AG20443 (cell line): Measurements from ENCODE around the gene PRPF19.

ENCODE experiments used
- DNase-seq: peaks from one replicate; pipeline ENCODE4 v3.0.0; 2012; ENCODE audit warnings: low spot score, mixed read lengths

Gene PRPF19

DNA sequence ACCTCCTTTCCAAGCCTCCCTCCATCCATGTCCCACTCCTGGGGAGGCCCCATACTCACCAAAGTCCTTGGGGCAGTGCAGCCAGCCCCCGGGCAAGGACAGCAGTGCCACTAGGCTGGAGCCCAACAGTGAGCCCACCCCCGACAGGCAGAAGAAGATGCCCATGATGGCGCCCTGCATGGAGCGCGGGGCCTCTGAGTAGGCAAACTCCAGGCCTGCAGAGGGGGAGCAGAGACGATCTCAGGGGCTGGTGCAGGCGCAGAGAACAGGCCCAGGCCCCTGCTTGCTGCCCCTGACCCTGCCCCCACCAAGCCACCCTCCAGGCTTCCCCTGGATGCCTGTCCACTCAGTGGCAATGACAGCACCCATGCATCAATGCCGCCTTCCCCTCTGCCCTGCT lies 31.4 kb upstream of the PRPF19 start:
- no peak for DNase-seq

DNA sequence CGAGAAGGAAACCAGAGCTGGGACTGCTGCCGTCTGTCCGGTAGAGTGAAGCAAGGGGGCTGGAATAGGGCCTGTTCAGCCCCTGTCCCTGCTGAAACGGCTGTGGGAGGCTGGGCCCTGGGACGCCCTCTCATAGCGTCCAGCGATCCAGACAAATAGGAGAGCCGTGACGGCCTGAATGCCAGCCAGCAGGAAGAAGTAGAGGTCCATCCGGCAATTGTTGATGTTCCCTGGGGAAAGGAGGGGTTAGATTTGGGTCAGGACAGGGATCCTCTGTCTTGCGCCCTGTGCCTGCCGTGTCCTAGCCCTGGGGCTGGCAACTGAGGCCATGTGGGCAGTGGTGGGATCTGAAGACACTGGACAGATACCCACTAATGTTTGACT lies 30.8 kb upstream of the PRPF19 start:
- no peak for DNase-seq

- DNase-seq, result no peak
Measured at GRCh38 chr11:60936467-60937143, 30.2 kb upstream of the PRPF19 start.

- no peak for DNase-seq
Measured at GRCh38 chr11:60935676-60936442, 29.5 kb upstream of the PRPF19 start.

GRCh38 chr11:60934790-60935605 lies 28.6 kb upstream of the PRPF19 start:
- no peak for DNase-seq

DNA sequence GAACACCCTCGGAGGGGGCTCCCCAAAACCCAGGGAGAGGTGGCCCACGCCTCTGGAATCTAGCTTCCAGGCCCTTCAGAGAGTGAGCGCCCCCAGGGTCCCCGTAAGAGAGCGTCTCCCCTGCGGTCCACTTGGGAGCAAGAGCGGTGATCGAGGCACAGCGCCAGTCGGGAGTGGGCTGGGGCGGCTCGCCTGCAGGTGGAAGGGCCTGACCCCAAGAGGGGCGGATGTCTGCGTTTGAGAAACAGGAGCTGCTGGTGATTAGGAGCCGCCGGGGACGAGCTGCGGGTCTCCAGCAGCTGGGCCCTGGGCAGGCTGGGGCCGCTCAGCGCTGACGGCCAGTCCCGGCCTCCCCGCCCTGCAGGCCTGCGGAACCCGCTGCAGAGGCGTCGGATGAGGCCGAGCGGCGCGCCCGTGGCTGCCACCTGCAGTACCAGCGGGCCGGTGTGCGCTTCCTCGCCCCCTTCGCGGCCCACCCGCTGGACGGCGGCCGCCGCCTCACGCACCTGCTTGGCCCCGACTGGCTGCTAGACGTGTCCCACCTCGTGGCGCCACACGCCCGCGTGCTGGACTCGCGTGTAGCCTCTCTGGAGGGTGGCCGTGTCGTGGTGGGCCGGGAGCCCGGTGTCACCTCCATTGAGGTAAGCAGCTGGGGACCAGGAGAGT lies 27.9 kb upstream of the PRPF19 start:
- no peak for DNase-seq

DNA sequence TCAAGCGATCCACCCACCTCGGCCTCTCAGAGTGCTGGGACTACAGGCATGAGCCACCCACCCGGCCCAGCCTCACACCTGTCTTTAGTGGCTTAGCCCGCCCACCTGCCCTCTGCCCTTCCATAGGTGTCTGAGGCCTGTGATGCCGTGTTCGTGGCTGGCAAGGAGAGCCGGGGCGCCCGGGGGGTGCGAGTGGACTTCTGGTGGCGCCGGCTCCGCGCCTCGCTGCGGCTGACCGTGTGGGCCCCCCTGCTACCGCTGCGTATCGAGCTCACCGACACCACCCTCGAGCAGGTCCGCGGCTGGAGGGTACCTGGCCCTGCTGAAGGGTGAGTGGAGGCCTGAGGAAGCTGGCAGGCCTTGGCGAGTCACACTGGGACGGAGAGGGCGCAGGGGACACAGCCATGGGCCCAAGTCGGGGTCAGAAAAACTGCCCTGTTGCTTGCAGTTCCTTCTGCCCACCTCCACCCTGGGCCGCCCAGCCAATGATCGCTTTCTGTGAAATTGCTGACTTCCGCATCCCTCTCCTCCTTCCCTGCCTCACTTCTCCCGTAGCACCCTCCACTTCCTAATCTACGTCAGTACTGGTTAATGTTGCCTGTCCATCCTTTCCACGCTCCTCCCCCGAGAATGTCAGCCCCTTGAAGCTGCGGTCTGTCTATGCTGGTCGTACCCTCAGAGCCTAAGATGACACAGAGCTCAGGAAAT lies 27.2 kb upstream of the PRPF19 start:
- no peak for DNase-seq

DNA sequence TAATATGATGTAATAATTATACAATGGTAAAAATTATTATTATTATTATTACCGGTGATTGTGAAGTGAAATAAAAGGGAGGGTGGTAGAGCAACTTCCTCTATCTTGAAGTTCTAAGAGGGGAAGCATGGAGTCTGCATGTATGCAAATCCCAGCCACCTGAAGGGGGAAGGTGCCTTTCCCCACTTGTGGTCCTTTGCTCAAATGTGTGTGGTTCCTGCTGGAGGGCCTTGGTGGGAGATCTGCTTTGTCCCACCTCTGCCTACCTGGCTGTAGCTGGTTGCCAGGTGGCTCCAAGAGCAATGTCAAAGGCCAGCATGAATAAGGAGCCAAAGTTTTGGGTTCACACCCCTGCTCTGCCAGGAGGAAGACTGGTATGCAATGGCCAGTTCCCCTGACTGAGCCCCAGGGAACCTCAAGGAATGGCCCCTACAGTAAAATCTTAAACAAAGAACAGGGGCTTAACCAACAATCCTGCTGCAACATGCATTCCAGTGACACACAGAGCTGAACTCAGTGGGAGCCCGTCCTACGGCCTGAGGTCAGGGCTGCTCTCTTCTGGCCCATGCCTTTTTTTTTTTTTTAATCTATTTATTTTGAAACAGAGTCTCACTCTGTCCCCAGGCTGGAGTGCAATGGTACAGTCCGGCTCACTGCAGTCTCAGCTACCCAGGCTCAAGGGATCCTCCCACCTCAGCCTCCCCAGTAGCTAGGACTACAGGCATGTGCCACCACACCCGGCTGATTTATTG lies 26.4 kb upstream of the PRPF19 start:
- no peak for DNase-seq

DNA sequence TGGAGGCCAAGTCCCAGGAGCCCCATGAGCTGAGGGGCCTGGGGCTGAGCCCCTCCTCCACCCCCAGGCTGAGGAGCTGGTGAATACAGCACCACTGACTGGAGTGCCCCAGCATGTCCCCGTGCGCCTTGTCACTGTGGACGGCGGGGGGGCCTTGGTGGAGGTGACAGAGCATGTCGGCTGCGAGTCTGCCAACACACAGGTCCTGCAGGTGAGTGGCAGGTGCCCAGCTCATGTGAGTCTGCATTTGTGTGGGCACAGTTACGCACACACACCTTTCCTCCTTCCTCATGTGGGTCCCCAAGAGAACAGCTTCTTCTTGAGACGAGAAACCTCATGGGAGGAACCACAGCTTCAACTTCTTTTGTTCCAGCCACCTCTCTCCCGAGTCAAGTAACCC lies 25.5 kb upstream of the PRPF19 start:
- DNase-seq, result no peak

DNA sequence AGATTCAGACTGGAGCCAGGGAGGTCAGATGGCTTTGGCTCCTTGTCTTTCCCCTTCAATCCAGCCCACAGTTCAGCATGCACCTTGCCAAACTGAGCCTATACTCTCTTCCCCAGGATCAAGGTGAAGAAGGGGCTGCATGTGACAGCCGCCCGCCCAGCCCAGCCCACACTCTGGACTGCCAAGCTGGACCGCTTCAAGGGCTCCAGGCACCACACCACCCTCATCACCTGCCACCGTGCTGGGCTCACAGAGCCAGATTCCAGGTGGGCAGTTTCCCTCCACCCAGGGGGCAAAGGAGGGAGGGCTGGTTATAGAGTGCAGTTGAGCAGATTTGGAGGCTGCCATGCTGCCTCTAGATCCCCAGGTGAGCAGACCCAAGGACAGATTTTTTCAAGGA lies 24.0 kb upstream of the PRPF19 start:
- no peak for DNase-seq

DNA sequence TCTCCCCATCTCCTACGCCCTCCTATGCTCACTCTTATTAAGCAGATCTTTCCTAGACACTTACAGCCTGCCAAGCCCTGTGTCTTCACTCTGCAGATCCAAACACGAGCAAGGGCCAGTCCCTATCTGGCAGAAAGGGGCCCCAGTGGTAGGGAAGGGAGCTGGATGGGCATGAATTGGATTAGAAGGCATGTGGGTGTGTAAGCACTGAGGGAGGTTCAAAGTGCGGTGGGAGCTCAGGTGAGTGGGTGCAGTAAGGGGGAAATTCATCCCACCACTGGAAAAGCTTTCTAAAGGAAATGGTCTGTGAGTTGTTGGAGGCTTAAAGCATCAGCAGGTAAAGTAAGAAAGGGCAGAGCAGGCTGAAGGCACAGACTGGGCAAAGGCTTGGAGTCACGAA lies 23.4 kb upstream of the PRPF19 start:
- no peak for DNase-seq

GRCh38 chr11:60928563-60929001 lies 22.2 kb upstream of the PRPF19 start:
- DNase-seq, result no peak

DNA sequence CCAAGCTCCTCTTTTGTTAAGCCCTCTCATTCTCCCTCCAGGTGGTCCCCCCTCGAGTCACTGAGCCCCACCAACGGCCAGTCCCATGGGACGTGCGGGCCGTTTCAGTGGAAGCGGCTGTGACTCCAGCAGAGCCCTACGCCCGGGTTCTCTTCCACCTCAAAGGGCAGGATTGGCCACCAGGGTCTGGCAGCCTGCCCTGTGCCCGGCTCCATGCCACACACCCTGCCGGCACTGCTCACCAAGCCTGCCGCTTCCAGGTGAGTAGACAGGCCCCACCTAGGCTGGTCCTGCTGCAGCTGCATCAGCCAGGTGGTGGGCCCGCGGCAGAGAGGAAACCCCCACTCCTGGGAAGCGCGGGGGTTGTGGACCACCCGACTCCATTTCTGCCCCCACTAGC lies 21.2 kb upstream of the PRPF19 start:
- DNase-seq, result no peak

- no peak for DNase-seq
Measured at GRCh38 chr11:60927061-60927592, 20.7 kb upstream of the PRPF19 start.

DNA sequence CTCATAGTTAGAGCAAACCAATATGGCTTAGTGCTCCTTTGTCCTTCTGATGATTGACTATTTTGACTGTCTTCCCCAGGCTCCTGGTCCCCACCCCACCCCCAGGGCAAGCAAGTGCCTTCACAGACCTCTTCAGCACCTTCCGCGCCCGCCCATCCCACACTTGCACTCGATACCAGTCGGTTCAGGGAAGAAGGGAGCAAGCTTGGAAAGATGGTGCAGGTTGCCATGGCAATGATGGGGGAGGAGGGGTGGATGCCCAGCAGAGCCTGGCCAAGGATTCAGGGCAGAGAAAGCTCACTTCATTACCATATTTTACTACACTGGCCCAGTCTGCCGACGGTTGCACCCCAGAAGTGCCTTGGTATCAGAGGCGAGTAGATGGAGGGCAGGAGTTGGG lies 20.1 kb upstream of the PRPF19 start:
- DNase-seq, result no peak

- DNase-seq, result no peak
Measured at GRCh38 chr11:60925868-60926267, 19.5 kb upstream of the PRPF19 start.

DNA sequence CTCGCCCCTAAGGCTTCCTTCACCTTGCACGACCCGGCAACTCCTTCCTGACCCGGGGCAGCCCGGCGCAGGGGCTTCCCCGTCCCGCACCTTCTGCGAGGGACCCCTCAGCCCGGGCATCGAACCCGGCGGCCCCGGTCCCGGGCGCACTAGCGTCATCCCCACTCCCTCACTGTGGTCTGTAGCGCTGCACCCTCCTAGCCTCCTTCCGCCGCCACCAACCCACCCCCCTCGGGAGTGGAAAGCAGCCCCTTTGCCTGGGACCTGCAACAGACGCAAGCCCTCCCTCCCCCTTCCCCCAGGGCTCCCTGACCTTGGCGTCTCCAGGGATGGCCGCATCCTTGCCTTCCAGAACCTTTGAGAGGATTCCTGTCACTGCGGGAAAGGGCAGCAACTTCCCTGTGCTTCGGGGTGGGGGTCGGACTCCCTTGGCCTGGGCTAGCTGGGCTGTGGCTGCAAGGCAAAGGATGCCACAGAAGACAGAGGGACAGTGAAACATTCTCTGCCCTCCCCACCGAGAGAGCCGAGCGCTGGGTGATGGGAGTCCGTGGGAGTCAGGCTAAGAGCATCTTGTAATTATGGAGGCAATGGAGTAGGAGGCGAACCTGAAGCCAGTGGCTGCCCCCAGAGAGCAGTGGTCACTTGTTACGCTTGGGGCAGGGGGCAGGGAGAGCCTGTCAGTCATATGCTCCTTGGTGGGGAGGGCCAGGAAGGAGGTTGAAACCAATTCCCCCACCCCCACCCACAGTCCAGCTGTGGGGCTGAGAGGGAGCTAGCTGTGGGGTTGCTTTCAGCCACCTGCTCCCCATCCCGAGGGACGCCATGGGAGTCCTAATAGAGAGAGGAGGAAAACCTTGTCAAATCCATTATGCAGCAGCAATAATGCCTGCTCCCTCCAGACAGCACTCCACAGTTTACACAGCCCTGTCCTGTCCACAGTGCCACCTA lies 18.8 kb upstream of the PRPF19 start:
- DNase-seq, result no peak

- peak; percentile 94 for DNase-seq
Measured at GRCh38 chr11:60924110-60924905, 17.9 kb upstream of the PRPF19 start, which contains the start of gene TMEM132A. TSS of gene TMEM132A (plus strand) at chr11:60924460. CDS start at chr11:60924634, 174 bp downstream.

GRCh38 chr11:60923800-60924109 lies 17.4 kb upstream of the PRPF19 start:
- DNase-seq, result no peak
